GM12864 (cell line): ENCODE results near the gene ZNF646.

ENCODE experiments used
- DNase-seq: peaks from one replicate; pipeline ENCODE4 v3.0.0-alpha.2; 2011; ENCODE audit warnings: low read depth
- H3K4me3 ChIP-seq: 2 replicates; pipeline ENCODE4 v1.5.1; 2011; ENCODE audit warnings: mild to moderate bottlenecking, low read depth, low read length, control low read depth
- CTCF ChIP-seq: IDR thresholded peaks from 2 replicates; pipeline ENCODE4 v1.5.1; 2011; ENCODE audit warnings: low read depth, mild to moderate bottlenecking, moderate library complexity, low read length, control low read depth, inconsistent platforms; ENCODE audit errors: missing control alignments

Gene ZNF646

GRCh38 chr16:31105677-31106213, 31.5 kb downstream of the ZNF646 start:
- TF ChIP-seq CTCF, result peak; percentile 78
- DNase-seq, result no peak

GRCh38 chr16:31106509-31107464, 32.6 kb downstream of the ZNF646 start:
- no peak overlapping the region; the same call in 1 of the 2 replicates for H3K4me3 ChIP-seq

More at GRCh38 chr16:31105677-31106213, 31.5 kb downstream of the ZNF646 start:
- H3K4me3 ChIP-seq, result no peak overlapping the region

GRCh38 chr16:31107465-31107867, 33.2 kb downstream of the ZNF646 start:
- peak overlapping the region; percentile 90; the same call in 1 of the 2 replicates for H3K4me3 ChIP-seq
- no peak for TF ChIP-seq CTCF
- DNase-seq, result peak; percentile 49

More at GRCh38 chr16:31106509-31107464, 32.6 kb downstream of the ZNF646 start:
- TF ChIP-seq CTCF, result no peak
- DNase-seq, result no peak

- H3K4me3 ChIP-seq, result peak within 1 kb of the TSS; percentile 90
- no peak for TF ChIP-seq CTCF
- peak; percentile 59 for DNase-seq
Observed at GRCh38 chr16:31108035-31108793, 34.0 kb downstream of the ZNF646 start, which contains the start of gene BCKDK. Gene BCKDK (plus strand): TSS chr16:31108386. CDS start chr16:31109224, 838 bp downstream.

- no peak for DNase-seq
- no peak for TF ChIP-seq CTCF
- peak overlapping the region; percentile 90 for H3K4me3 ChIP-seq
Observed at GRCh38 chr16:31108794-31109558, 34.8 kb downstream of the ZNF646 start.

- TF ChIP-seq CTCF, result no peak
- no peak for DNase-seq
- H3K4me3 ChIP-seq, result no peak overlapping the region
Observed at GRCh38 chr16:31109622-31110021, 35.4 kb downstream of the ZNF646 start.
